OCI-LY3 (cell line): Measurements from ENCODE around the gene PHLDB1.
"Not testable (repeated sequence)": the region's sequence is repeated elsewhere in the genome, so short reads cannot be mapped to it uniquely, and the experiment has no call there.

ENCODE experiments used
- CTCF ChIP-seq: fragments of 200-600, 300-600 bp; sonication (generic); IDR thresholded peaks from 2 replicates; pipeline ENCODE4 v1.5.1; 2014; ENCODE audit warnings: antibody characterized with exemption, low read length, low read depth
- EZH2phosphoT487 ChIP-seq: fragments of 200-600 bp; shearing (Covaris generic); IDR thresholded peaks from 2 replicates; pipeline ENCODE4 v1.6.1; 2018; ENCODE audit warnings: antibody characterized with exemption, mixed run types, low read depth

DNA sequence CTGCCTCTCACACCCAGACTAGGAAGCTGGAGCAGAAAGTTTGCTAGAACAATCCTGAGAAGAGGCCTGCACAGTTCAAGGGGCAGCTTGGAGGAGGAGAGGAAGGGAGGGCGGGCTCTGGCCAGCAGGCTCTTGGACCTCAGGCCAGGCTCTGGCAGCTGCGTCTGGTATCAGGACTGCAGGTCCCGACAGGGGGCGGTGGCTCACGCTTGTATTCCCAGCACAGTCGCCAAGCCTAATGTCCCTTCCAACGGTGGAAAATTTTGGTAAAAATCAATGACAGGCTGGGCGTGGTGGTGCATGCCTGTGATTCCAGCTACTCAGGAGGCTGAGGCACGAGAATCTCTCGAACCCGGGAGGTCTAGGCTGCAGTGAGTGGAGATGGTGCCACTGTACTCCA is 71.5 kb downstream of the PHLDB1 start:
- TF ChIP-seq CTCF, EZH2phosphoT487: not testable (repeated sequence)
